Midbrain (tissue), 1 donor: ENCODE data around the gene IL19.
"Not testable (repeated sequence)": the region's sequence is repeated elsewhere in the genome, so short reads cannot be mapped to it uniquely, and the experiment has no call there.

Experiments
- DNase-seq: peaks from one replicate; lab custom pipeline; 2025; lab: John Stamatoyannopoulos, UW

IL19 gene

GRCh38 chr1:206776229-206776628 lies 5.7 kb downstream of the IL19 start:
- DNase-seq, result no peak

GRCh38 chr1:206778031-206778430 lies 7.5 kb downstream of the IL19 start:
- no peak for DNase-seq

GRCh38 chr1:206778911-206779310 lies 8.3 kb downstream of the IL19 start:
- not testable (repeated sequence) for DNase-seq

GRCh38 chr1:206779638-206780037 lies 9.1 kb downstream of the IL19 start:
- no peak for DNase-seq

GRCh38 chr1:206782448-206782847 lies 11.9 kb downstream of the IL19 start:
- DNase-seq, result no peak

GRCh38 chr1:206783506-206783905 lies 12.9 kb downstream of the IL19 start:
- no peak for DNase-seq

- DNase-seq, result no peak
Observed at GRCh38 chr1:206784471-206784903, 13.9 kb downstream of the IL19 start.

- DNase-seq, result no peak
Observed at GRCh38 chr1:206785182-206785765, 14.7 kb downstream of the IL19 start.

- DNase-seq, result no peak
Observed at GRCh38 chr1:206786212-206786886, 15.8 kb downstream of the IL19 start.

- DNase-seq, result no peak
Observed at GRCh38 chr1:206787891-206788290, 17.3 kb downstream of the IL19 start.

- no peak for DNase-seq
Observed at GRCh38 chr1:206788487-206789050, 18.0 kb downstream of the IL19 start.

- DNase-seq, result no peak
Observed at GRCh38 chr1:206790502-206791250, 20.1 kb downstream of the IL19 start.

GRCh38 chr1:206792939-206793607 lies 22.5 kb downstream of the IL19 start:
- DNase-seq, result no peak

GRCh38 chr1:206793620-206794019 lies 23.0 kb downstream of the IL19 start:
- DNase-seq, result no peak

GRCh38 chr1:206794294-206794908 lies 23.8 kb downstream of the IL19 start:
- DNase-seq, result no peak

GRCh38 chr1:206796116-206796515 lies 25.5 kb downstream of the IL19 start:
- DNase-seq, result no peak

- DNase-seq, result no peak
Observed at GRCh38 chr1:206796981-206797402, 26.4 kb downstream of the IL19 start.

- no peak for DNase-seq
Observed at GRCh38 chr1:206797534-206798383, 27.2 kb downstream of the IL19 start.

- DNase-seq, result no peak
Observed at GRCh38 chr1:206798384-206798996, 27.9 kb downstream of the IL19 start.

- DNase-seq, result no peak
Observed at GRCh38 chr1:206799311-206799710, 28.7 kb downstream of the IL19 start.
